ENCODE data around the gene TBC1D5. TPM values are rescaled to one million over a fixed set of nuclear protein-coding genes. Genes with fewer than 3 reads are reported as not detected.

TBC1D5 gene
- total RNA-seq, 1 experiment from 2014 or later: 33.9 TPM

DNA sequence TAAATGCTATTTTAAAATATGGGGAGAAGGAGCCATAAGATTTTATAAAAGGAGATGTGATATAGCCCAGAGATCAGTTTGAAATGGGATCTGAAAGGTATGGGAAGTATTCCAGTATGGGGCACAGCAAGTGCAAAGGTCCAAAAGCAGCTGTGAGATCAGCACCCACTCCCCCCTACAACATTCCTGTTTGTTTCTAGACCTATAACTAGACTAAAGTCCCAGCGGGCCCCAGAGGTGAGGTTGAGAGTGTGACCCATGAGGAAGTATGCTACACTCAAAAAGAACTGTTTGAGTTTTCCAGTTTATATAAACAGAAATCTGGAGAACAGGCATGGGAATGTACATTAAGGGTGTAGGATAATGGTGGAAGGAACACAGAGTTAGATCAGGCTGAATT, 152.5 kb downstream of the TBC1D5 start:
- Histone ChIP-seq H3K9me3 (ENCODE audit: control insufficient read depth in 1 of 2, insufficient read depth in 1 of 2, low read depth in 1 of 2, low read length in 2 of 2) (peaks cover 0 to 7% of the 10 kb centered on the region in 2 experiments; a peak in 2 of 4 replicates), H4K20me1 (ENCODE audit: insufficient read depth) (no peaks in the 10 kb centered on the region), H3K9ac (ENCODE audit: low read length) (no peak overlapping the region), H2AFZ (ENCODE audit: low read depth, low read length, poor library complexity, severe bottlenecking) (no peak overlapping the region), H3K36me3 (ENCODE audit: control insufficient read depth in 1 of 2, insufficient read depth in 2 of 2, low read length in 2 of 2) (no peaks in the 10 kb centered on the region), H3K79me2 (ENCODE audit: insufficient read depth, low read length) (no peaks in the 10 kb centered on the region), H3K4me2 (ENCODE audit: low read length) (no peak overlapping the region), H3K9me2 (ENCODE audit: insufficient read depth) (no peaks in the 10 kb centered on the region), H3K27me3 (ENCODE audit: insufficient read depth, low read length) (no peaks in the 10 kb centered on the region), H3K27ac (ENCODE audit: low read depth, low read length) (no peak overlapping the region), H3K4me1 (ENCODE audit: control insufficient read depth in 1 of 2, insufficient read depth in 2 of 2, low read length in 2 of 2) (no peaks in the 10 kb centered on the region), H3K4me3 (replicated peaks in 1 of 2; ENCODE audit: low read depth in 1 of 2, low read length in 2 of 2) (no peak overlapping the region)
- BruUV-seq (replicated peaks): no TSS peak
- no peak for TF ChIP-seq POLR2AphosphoS5 (IDR thresholded peaks at IDR 0.05; ENCODE audit: low read depth, low read length)
- TF ChIP-seq RAD21 (IDR thresholded peaks at IDR 0.05; ENCODE audit: low read depth): no peak
- no peak for TF ChIP-seq TCF7L2 (IDR thresholded peaks at IDR 0.05; ENCODE audit: borderline replicate concordance, extremely low read depth, insufficient read depth, insufficient read length)
- TF ChIP-seq, protein P1, sequence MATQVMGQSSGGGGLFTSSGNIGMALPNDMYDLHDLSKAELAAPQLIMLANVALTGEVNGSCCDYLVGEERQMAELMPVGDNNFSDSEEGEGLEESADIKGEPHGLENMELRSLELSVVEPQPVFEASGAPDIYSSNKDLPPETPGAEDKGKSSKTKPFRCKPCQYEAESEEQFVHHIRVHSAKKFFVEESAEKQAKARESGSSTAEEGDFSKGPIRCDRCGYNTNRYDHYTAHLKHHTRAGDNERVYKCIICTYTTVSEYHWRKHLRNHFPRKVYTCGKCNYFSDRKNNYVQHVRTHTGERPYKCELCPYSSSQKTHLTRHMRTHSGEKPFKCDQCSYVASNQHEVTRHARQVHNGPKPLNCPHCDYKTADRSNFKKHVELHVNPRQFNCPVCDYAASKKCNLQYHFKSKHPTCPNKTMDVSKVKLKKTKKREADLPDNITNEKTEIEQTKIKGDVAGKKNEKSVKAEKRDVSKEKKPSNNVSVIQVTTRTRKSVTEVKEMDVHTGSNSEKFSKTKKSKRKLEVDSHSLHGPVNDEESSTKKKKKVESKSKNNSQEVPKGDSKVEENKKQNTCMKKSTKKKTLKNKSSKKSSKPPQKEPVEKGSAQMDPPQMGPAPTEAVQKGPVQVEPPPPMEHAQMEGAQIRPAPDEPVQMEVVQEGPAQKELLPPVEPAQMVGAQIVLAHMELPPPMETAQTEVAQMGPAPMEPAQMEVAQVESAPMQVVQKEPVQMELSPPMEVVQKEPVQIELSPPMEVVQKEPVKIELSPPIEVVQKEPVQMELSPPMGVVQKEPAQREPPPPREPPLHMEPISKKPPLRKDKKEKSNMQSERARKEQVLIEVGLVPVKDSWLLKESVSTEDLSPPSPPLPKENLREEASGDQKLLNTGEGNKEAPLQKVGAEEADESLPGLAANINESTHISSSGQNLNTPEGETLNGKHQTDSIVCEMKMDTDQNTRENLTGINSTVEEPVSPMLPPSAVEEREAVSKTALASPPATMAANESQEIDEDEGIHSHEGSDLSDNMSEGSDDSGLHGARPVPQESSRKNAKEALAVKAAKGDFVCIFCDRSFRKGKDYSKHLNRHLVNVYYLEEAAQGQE (IDR thresholded peaks at IDR 0.05; ENCODE audit: low read depth): no peak
- TF ChIP-seq, protein P2, sequence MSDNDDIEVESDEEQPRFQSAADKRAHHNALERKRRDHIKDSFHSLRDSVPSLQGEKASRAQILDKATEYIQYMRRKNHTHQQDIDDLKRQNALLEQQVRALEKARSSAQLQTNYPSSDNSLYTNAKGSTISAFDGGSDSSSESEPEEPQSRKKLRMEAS (IDR thresholded peaks at IDR 0.05): no peak
- no peak for TF ChIP-seq EGR1 (IDR thresholded peaks at IDR 0.05; ENCODE audit: low read depth)
- TF ChIP-seq, protein P3, sequence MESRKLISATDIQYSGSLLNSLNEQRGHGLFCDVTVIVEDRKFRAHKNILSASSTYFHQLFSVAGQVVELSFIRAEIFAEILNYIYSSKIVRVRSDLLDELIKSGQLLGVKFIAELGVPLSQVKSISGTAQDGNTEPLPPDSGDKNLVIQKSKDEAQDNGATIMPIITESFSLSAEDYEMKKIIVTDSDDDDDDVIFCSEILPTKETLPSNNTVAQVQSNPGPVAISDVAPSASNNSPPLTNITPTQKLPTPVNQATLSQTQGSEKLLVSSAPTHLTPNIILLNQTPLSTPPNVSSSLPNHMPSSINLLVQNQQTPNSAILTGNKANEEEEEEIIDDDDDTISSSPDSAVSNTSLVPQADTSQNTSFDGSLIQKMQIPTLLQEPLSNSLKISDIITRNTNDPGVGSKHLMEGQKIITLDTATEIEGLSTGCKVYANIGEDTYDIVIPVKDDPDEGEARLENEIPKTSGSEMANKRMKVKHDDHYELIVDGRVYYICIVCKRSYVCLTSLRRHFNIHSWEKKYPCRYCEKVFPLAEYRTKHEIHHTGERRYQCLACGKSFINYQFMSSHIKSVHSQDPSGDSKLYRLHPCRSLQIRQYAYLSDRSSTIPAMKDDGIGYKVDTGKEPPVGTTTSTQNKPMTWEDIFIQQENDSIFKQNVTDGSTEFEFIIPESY (IDR thresholded peaks at IDR 0.05; ENCODE audit: extremely low read depth, insufficient replicate concordance, low read length): no peak
- no peak for TF ChIP-seq SP1 (IDR thresholded peaks at IDR 0.05; ENCODE audit: low read depth)
- no peak for TF ChIP-seq POLR2A (IDR thresholded peaks at IDR 0.05; ENCODE audit: borderline replicate concordance, extremely low read depth, insufficient read depth, insufficient read length)
- no peak for TF ChIP-seq JUND (IDR thresholded peaks at IDR 0.05)
- no peak for TF ChIP-seq SRF (IDR thresholded peaks at IDR 0.05; ENCODE audit: low read depth)
- TF ChIP-seq CEBPB (IDR thresholded peaks at IDR 0.05; ENCODE audit: low read depth): no peak
- ChIA-PET CTCF (no interaction called here), POLR2A (no interaction called here), RAD21 (ENCODE audit: low non-redundant PET in 1 of 2, low total read pairs in 2 of 2, uncharacterized antibody in 2 of 2, unreplicated experiment in 2 of 2) (no interaction called here)
- intact Hi-C loops (cut with micrococcal nuclease): no loop called here
- DNase-seq (ENCODE audit: low read depth, low spot score) (no peak), ATAC-seq (no peak)

Measured in HCT116 (cell line).